Daoy (cell line): ENCODE results near the gene AGTRAP. TPM values are rescaled to one million over a fixed set of nuclear protein-coding genes. Genes with fewer than 3 reads are reported as not detected.

Experiments used
- DNase-seq: peaks from one replicate; pipeline ENCODE4 v3.0.0-alpha.2; 2015; ENCODE audit warnings: low read depth
- total RNA-seq: library from RNA; depleted of rRNA; stranded (reverse); fragments of >200 nt; shearing (Covaris generic); gene quantifications from 2 replicates; pipeline ENCODE4 v1.2.3, GENCODE V29; 2014

AGTRAP gene
- total RNA-seq, 1 experiment from 2014 or later = 42.9 TPM

GRCh38 chr1:11705596-11705995, 30.3 kb upstream of the AGTRAP start:
- DNase-seq = no peak

- DNase-seq = no peak
Measured at GRCh38 chr1:11706292-11706691, 29.6 kb upstream of the AGTRAP start.

- DNase-seq = no peak
Measured at GRCh38 chr1:11707621-11708276, 28.2 kb upstream of the AGTRAP start.

DNA sequence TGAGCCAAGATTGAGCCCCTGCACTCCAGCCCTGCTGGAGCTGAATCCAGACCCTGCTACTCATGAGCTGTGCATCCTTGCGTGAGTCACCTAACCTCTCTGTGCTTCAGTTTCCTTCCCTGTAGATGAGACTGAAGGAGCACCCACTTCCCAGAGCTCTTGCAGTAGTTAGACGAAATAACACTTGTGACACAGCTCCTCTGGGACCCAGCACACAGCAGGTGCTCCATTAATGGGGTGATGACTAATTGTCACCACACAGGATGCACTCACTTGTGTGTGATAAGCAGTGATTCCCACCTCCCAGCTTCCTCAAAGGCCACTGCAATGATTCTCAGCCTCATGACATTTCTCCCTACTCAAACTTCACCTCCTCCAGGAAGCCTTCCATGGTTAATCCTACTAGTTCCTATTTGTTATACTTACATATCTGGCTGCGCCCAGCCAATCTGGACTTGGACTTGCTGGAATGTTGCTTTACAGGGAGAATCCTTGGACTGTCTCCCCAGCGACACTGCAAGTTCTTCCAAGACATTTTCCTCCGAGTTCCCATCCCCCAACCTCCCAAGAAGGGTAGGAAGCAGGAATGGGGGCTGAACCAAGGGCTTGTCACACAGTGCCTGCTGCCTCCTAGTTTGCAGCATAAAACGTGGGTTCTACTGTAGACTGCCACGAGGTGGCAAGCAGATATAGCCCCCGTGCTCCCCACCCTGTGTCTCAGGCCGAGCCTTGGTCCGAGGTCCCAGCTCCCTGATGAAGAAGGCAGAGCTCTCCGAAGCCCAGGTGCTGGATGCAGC, 27.2 kb upstream of the AGTRAP start:
- DNase-seq = peak; percentile 39

GRCh38 chr1:11711490-11711889, 24.4 kb upstream of the AGTRAP start:
- DNase-seq = no peak

DNA sequence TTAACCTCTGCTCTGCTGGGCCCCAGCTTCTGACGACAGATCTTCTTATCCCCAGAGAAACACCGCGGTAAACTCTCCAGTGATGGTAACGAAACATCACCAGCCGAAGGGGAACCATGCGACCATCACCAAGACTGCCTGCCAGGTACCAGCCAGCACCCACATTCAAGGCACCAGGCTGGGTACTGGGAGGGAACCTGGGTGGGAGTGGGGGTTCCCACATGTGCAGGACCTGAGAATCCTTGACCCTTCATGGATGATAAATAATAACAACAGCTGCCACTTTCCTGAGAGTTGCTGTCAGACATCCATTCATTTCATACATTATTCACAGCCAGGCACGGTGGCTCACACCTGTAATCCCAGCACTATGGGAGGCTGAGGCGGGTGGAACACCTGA, 23.7 kb upstream of the AGTRAP start:
- no peak for DNase-seq

DNA sequence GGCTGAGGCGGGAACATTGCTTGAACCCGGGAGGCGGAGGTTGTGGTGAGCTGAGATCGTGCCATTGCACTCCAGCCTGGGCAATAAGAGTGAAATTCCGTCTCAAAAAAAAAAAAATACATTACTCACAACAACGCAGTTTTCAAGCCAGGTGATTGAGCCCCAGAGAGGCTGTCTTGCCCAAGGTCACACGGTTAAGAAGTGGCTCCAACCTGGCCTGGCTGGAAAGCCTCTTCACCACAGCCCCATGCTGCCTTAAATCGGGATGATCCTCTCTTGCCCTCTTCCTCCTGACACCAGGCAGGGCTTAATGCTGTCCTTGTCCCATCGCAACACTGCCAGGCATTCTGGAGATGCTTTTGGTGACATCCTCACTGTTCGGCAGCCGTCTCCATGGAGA, 22.8 kb upstream of the AGTRAP start:
- DNase-seq = no peak

DNA sequence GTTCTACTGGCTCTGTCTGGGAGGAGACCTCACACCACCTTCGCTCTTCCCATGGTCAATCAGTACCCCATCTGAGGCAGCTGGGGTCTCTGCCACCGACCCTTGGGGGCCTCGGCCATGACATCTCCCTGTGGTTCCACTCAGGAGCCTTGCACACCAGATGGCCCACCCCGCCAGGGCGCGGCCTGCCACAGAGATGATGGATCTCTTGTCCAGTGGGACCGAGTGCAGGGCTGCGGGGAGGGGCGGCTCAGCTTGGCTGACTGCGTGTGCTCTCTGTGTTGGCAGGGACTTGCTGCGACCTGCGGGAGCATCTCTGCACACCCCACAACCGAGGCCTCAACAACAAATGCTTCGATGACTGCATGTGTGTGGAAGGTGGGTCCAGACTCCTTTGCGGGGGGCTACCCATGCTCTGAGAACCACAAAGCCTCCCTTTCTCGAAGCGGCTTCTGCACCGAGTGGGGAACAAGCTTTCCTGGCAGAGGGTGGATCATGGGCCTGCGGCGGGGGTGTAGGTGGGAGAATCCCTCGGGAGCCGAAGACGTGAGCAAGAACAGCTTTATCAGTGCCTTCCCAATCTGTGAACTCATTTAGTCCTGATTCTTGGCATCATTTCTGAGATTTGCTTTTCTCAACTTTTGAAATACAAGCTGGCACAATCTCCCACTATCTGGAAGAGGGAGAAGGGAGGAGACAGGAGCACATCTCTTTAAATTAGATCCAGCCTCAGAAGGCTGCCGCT, 20.9 kb upstream of the AGTRAP start:
- DNase-seq = no peak

DNA sequence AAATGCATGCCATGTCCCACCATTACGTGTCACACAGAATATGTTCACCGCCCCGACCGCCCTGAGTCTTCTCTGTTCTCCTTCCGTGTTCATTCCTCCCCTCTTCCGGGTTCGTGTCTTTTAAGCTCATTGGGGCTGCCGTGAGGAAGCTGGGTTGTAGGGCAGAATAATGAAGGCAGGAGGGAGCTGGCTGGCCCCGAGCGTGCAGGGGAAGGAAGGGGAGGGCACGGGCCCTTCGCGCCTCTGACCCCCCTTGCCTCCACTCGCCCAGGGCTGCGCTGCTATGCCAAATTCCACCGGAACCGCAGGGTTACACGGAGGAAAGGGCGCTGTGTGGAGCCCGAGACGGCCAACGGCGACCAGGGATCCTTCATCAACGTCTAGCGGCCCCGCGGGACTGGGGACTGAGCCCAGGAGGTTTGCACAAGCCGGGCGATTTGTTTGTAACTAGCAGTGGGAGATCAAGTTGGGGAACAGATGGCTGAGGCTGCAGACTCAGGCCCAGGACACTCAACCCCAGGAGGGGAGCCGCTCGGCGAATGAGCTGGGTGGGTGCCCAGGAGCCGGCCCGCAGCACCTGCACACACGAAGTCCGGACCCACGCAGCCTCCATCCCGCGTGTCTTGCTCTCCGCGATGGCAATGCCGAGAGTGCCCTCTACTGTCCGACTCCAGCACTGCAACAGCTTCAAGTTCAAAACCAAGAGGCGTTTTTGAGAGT, 16.5 kb upstream of the AGTRAP start:
- DNase-seq = peak; percentile 57

DNA sequence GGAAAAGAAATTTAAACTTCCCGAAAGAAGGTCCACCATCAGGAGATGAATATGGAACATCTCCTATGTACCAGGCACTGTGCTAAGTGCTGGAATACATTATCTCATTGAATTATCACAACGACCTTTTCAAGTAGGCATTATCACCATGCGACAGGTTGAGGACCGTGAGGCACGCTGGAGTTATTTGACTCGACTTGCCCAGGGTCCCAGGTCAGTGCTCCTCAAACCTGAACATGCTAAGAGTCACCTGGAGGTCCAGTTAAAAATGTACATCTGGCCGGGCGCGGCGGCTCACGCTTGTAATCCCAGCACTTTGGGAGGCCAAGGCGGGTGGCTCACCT, 15.9 kb upstream of the AGTRAP start:
- no peak for DNase-seq

DNA sequence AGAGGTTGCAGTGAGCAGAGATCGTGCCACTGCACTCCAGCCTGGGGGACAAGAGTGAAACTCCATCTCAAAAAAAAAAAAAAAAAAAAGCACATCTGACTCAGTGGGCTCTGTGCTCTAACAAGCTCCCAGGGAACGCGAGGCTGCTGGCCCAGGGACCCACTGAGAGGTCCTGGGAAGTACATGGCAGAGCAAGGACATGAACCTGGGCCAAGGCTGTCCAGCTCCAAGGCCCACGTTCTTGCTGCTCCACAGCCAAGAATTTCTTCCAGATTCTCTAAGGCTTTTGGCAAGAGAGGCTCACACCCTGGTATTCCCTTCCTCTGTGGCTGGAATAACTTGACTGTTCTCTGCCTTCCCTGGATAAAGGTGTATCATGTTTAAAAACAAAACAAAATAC, 15.4 kb upstream of the AGTRAP start:
- DNase-seq = no peak

GRCh38 chr1:11721311-11721710, 14.6 kb upstream of the AGTRAP start:
- DNase-seq = no peak

DNA sequence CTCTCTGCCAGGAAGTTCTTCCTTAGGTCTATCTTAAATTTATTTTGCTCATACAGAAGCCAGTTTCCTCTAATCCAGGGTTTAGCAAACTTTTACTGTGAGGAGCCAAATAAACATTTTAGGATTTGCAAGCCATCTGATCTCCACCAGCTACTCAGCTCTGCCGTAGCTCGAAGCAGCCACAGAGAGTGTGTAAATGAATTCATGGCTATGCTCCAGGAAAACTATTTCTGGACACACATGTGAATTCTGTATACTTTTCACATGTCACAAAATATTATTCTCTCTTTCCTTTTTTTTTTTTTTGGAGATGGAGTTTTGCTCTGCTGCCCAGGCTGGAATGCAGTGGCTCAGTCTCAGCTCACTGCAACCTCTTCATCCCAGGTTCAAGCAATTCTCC, 13.4 kb upstream of the AGTRAP start:
- no peak for DNase-seq

- no peak for DNase-seq
Measured at GRCh38 chr1:11725616-11726015, 10.3 kb upstream of the AGTRAP start.

DNA sequence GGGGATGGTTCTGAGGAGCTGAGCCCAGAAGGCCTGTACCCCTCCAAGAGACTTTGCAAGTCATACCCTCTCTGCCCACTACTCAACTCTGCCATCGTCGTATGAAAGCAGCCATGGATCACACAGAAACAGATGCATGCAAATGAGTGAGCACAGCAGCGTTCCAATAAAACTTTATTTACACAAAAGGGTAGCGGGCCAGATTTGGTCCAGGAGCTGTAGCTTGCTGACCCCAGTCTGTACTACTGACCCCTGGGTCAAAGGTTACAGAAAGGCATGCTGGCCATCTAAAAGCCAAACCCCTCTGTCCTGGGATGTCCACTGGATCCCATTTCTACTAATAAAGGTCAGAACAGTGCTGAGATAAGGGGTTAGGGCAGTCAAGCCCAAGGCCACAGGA, 8.8 kb upstream of the AGTRAP start:
- DNase-seq = no peak

GRCh38 chr1:11728126-11728806, 7.7 kb upstream of the AGTRAP start:
- DNase-seq = no peak

DNA sequence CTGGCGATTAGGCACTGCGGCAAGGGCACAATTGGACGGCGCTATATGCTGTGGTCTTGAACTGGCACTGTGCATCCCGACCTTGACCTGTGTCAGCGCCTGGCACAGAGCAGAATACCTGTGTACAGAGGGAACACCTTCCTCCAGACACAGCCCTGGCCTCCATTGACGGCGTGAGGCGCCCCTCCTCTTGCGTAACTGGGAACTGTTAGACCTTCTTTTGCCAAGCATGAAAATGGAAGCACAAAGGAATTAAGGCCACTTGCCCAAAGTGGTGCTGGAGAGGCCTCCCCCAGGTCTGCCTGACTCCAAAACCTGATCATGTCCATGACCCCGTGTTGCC, 6.8 kb upstream of the AGTRAP start:
- DNase-seq = no peak

DNA sequence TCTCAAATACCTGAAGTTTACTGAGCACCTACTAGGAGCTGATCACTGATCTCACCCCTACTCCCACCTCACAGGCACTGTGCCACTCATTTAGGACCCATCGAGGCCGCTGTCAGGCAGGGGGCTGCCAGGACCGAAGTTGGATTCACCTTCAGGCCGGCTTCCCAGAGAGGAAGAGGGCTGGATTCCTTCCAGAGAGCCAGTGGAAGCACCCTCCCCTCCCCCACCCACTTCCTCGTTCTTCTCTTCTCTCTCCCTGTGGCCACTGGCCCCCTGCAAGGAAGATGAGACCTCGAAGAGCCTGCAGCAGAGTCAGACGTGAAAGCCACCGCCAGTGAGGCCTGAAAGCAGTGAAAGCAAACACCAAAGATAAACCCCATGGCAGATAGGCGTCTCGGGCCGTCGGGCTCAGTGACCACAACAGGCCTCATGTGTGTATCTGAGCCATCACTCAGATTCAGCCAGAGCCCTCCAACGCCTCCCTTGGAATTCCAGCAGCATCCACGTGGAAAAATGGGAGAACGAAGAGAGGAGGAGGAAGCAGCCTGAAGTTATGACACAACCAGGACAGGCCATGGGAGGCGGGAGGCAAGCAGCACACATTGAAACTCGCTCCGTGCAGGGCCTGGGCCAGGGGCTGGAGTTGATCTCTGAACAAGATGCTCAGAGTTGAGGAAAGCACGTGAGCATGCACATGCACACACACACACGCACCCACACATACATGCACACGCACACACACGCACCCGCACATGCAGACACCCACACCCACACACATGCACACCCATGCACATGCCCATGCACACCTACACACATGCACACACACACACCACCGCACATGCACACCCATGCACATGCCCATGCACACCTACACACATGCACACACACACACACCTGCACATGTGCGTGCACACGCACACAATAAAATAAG, 6.2 kb upstream of the AGTRAP start:
- peak; percentile 44 for DNase-seq

- peak; percentile 70 for DNase-seq
Measured at GRCh38 chr1:11730429-11730891, 5.5 kb upstream of the AGTRAP start.

GRCh38 chr1:11731691-11732283, 4.1 kb upstream of the AGTRAP start:
- peak; percentile 80 for DNase-seq
